ENCODE measurements around the gene MTARC2.

Gene MTARC2

GRCh38 chr1:220783453-220783852 is 35.3 kb downstream of the MTARC2 start:
- H3K27ac ChIP-seq, result no peak overlapping the region
- no peak for TF ChIP-seq Cebpa-rat (IDR thresholded peaks at IDR 0.05)
- H3K4me3 ChIP-seq, result no peak overlapping the region
- H3K9ac ChIP-seq, result no peak overlapping the region
- H3K4me1 ChIP-seq, result no peaks in the 10 kb centered on the region; the same call in 1 of the 2 replicates
- 0 out of 2 replicates have a peak, but pooled peaks cover 11% of the 10 kb centered on the region for H3K9me3 ChIP-seq
- H3K4me2 ChIP-seq, result no peak overlapping the region
- no peaks in the 10 kb centered on the region for H3K36me3 ChIP-seq
- no peaks in the 10 kb centered on the region for H4K20me1 ChIP-seq
- peaks cover 35% of the 10 kb centered on the region for H3K27me3 ChIP-seq

DNA sequence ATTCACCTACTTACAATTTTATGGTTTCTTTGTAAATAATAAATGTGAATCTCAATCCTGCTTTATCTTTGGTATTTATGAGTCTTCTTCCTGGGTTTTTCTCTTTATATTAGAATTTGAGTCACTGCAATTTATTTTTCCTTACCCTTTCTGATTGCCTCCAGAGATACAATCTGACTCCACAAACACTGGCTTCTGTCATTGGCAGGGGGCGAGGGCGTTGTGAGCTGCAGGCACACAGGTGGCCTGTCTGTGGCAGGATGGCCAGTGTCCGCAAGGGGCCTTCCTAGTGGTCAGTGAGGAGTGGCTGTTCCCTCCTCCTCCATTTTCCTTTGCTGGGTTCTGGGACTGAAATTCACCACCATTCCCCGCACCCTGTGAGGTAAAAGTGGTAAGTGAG is 36.6 kb downstream of the MTARC2 start:
- Histone ChIP-seq H3K4me1 (no peaks in the 10 kb centered on the region; the same call in 1 of the 2 replicates), H3K27me3 (peaks cover 35% of the 10 kb centered on the region), H3K4me2 (no peak overlapping the region), H3K9ac (no peak overlapping the region), H3K27ac (no peak overlapping the region), H3K36me3 (no peaks in the 10 kb centered on the region), H3K9me3 (0 out of 2 replicates have a peak, but pooled peaks cover 11% of the 10 kb centered on the region), H3K4me3 (no peak overlapping the region), H4K20me1 (no peaks in the 10 kb centered on the region)
- TF ChIP-seq Cebpa-rat (IDR thresholded peaks at IDR 0.05), result no peak

GRCh38 chr1:220785166-220786056 is 37.3 kb downstream of the MTARC2 start:
- Histone ChIP-seq H3K4me2 (no peak overlapping the region), H3K36me3 (no peaks in the 10 kb centered on the region), H3K9me3 (0 out of 2 replicates have a peak, but pooled peaks cover 11% of the 10 kb centered on the region), H4K20me1 (no peaks in the 10 kb centered on the region), H3K4me1 (peaks cover 3% of the 10 kb centered on the region; the same call in 1 of the 2 replicates), H3K4me3 (no peak overlapping the region), H3K27me3 (peaks cover 35% of the 10 kb centered on the region), H3K27ac (no peak overlapping the region), H3K9ac (no peak overlapping the region)
- no peak for TF ChIP-seq Cebpa-rat (IDR thresholded peaks at IDR 0.05)

- H3K4me1 ChIP-seq, result peaks cover 8% of the 10 kb centered on the region
- H3K4me3 ChIP-seq, result peak overlapping the region; percentile 63
- 0 out of 2 replicates have a peak, but pooled peaks cover 11% of the 10 kb centered on the region for H3K9me3 ChIP-seq
- H3K9ac ChIP-seq, result no peak overlapping the region
- H3K27me3 ChIP-seq, result peaks cover 35% of the 10 kb centered on the region
- TF ChIP-seq Cebpa-rat (IDR thresholded peaks at IDR 0.05), result no peak
- no peaks in the 10 kb centered on the region for H4K20me1 ChIP-seq
- no peak overlapping the region for H3K27ac ChIP-seq
- peak overlapping the region; percentile 77 for H3K4me2 ChIP-seq
- H3K36me3 ChIP-seq, result no peaks in the 10 kb centered on the region
Observed at GRCh38 chr1:220786057-220786336, 37.9 kb downstream of the MTARC2 start.

DNA sequence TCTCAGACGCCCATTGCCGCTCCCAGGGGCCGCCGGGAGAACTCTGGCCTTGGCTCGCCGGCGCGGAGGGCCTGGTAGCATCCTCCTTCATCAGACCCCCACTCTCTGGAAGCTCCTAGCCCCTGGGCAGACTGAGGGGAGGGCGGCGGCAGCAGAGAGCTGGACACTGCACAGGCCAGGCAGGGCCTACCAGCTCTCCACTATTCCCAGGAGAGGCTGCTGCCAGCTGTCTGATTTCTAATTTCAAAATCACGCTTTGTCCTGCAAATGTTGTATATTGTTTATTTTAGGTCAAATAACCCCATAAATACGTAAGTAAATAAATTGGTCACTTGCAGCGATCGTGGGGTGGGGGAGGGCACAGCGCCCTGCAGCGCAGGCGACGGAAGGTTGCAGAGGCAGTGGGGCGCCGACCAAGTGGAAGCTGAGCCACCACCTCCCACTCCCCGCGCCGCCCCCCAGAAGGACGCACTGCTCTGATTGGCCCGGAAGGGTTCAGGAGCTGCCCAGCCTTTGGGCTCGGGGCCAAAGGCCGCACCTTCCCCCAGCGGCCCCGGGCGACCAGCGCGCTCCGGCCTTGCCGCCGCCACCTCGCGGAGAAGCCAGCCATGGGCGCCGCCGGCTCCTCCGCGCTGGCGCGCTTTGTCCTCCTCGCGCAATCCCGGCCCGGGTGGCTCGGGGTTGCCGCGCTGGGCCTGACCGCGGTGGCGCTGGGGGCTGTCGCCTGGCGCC is 38.4 kb downstream of the MTARC2 start, which contains the start of gene MTARC1:
Gene MTARC1, plus strand, starts transcription at position 577 of the 732 bp plus-strand sequence. Its CDS starts 32 bp downstream, at position 609.
- Histone ChIP-seq H3K4me3 (peak within 1 kb of the TSS; percentile 63), H3K27me3 (peaks cover 35% of the 10 kb centered on the region), H3K36me3 (no peaks in the 10 kb centered on the region), H3K9ac (peak within 1 kb of the TSS; percentile 41; the same call in 1 of the 2 replicates), H3K27ac (no peak within 1 kb of the TSS), H3K4me1 (peaks cover 14% of the 10 kb centered on the region), H3K9me3 (0 out of 2 replicates have a peak, but pooled peaks cover 11% of the 10 kb centered on the region), H3K4me2 (peak within 1 kb of the TSS; percentile 77), H4K20me1 (no peaks in the 10 kb centered on the region)
- no peak for TF ChIP-seq Cebpa-rat (IDR thresholded peaks at IDR 0.05)

DNA sequence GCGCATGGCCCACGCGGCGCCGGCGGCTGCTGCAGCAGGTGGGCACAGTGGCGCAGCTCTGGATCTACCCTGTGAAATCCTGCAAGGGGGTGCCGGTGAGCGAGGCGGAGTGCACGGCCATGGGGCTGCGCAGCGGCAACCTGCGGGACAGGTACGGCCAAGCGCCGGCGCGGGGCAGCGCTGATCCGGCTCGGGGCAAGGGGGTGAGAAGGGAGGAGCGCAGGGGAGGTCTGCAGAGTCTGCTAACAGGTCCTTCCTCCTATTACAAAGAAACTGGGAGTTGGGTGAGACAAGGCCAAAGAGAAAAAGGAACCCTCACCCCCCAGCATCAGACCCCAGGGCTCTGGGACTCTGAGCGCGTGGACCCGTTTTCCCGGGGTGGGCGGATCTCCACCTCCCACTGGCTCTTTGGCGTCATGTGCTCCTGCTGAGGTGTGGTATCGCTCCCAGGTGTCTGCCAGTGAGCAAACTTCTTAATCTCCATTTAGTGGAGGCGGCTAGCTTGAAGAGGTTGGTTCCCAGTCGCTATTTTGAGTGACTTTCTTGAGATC is 39.0 kb downstream of the MTARC2 start:
- H3K4me3 ChIP-seq, result peak overlapping the region; percentile 63
- peak overlapping the region; percentile 77 for H3K4me2 ChIP-seq
- H3K27me3 ChIP-seq, result peaks cover 35% of the 10 kb centered on the region
- no peak for TF ChIP-seq Cebpa-rat (IDR thresholded peaks at IDR 0.05)
- no peak overlapping the region for H3K27ac ChIP-seq
- peak overlapping the region; percentile 41; the same call in 1 of the 2 replicates for H3K9ac ChIP-seq
- H4K20me1 ChIP-seq, result no peaks in the 10 kb centered on the region
- no peaks in the 10 kb centered on the region for H3K36me3 ChIP-seq
- 0 out of 2 replicates have a peak, but pooled peaks cover 11% of the 10 kb centered on the region for H3K9me3 ChIP-seq
- peaks cover 14% of the 10 kb centered on the region for H3K4me1 ChIP-seq

- H3K27ac ChIP-seq, result no peak overlapping the region
- 0 out of 2 replicates have a peak, but pooled peaks cover 11% of the 10 kb centered on the region for H3K9me3 ChIP-seq
- no peak overlapping the region for H3K9ac ChIP-seq
- H3K4me2 ChIP-seq, result no peak overlapping the region
- H3K27me3 ChIP-seq, result peaks cover 35% of the 10 kb centered on the region
- no peak overlapping the region for H3K4me3 ChIP-seq
- H3K4me1 ChIP-seq, result peaks cover 14% of the 10 kb centered on the region
- no peaks in the 10 kb centered on the region for H4K20me1 ChIP-seq
- no peak for TF ChIP-seq Cebpa-rat (IDR thresholded peaks at IDR 0.05)
- no peaks in the 10 kb centered on the region for H3K36me3 ChIP-seq
Observed at GRCh38 chr1:220788900-220789299, 40.8 kb downstream of the MTARC2 start.

DNA sequence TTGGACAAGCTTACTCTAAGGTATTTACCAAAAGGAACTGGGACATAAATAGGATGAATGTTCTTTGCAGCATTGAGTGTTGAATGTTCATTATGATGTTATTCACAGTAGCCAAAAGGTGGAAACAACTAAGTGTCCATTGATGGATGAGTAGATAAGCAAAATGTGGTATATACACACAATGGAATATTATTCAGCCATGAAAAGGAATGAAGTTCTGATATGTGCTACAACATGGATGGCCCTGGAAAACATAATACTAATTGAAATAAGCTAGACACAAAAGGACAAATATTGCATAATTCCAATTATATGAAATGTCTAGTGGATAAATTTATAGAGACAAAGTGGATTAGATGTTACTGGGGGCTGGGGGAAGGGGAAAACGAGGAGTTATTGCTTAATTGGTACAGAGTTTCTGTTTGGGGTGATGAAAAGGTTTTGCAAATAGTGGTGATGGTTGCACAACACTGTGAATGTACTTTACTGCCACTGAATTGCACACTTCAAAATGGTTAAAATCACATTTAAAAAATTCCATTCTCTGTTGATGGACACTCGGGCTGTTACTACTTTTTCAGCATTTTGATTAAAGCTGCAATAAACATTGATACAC is 41.5 kb downstream of the MTARC2 start:
- Histone ChIP-seq H3K27ac (no peak overlapping the region), H3K27me3 (peaks cover 35% of the 10 kb centered on the region)

GRCh38 chr1:220791285-220791684 is 43.2 kb downstream of the MTARC2 start:
- Histone ChIP-seq H4K20me1 (no peaks in the 10 kb centered on the region), H3K4me1 (peaks cover 14% of the 10 kb centered on the region), H3K4me3 (no peak overlapping the region), H3K4me2 (peak overlapping the region; percentile 29; the same call in 1 of the 2 replicates), H3K27ac (no peak overlapping the region), H3K27me3 (peaks cover 19% of the 10 kb centered on the region), H3K9me3 (0 out of 2 replicates have a peak, but pooled peaks cover 11% of the 10 kb centered on the region), H3K9ac (no peak overlapping the region), H3K36me3 (no peaks in the 10 kb centered on the region)
- TF ChIP-seq Cebpa-rat (IDR thresholded peaks at IDR 0.05), result no peak

More for the DNA sequence above, 41.5 kb downstream of the MTARC2 start:
- H3K4me1 ChIP-seq, result peaks cover 14% of the 10 kb centered on the region
- 0 out of 2 replicates have a peak, but pooled peaks cover 11% of the 10 kb centered on the region for H3K9me3 ChIP-seq
- TF ChIP-seq Cebpa-rat (IDR thresholded peaks at IDR 0.05), result no peak
- no peak overlapping the region for H3K4me2 ChIP-seq
- no peak overlapping the region for H3K9ac ChIP-seq
- H4K20me1 ChIP-seq, result no peaks in the 10 kb centered on the region
- no peaks in the 10 kb centered on the region for H3K36me3 ChIP-seq
- no peak overlapping the region for H3K4me3 ChIP-seq

All from BLaER1 (cell line).